H9 (cell line): Measurements from ENCODE around the gene CYP39A1. TPM values are rescaled to one million over a fixed set of nuclear protein-coding genes. Genes with fewer than 3 reads are reported as not detected.

ENCODE experiments used
- DNase-seq: peaks from one replicate; pipeline ENCODE4 v3.0.0-alpha.2; 2017
- H2AFZ ChIP-seq: one replicate; pipeline ENCODE4 v1.6.1; 2013; ENCODE audit warnings: mild to moderate bottlenecking, low read length, control low read depth, moderate library complexity
- H2AK5ac ChIP-seq: 2 replicates; pipeline ENCODE4 v1.6.1; 2013; ENCODE audit warnings: low read length, control low read depth, mixed read lengths; ENCODE audit not compliant: insufficient read length
- H2BK120ac ChIP-seq: one replicate; pipeline ENCODE4 v1.6.1; 2013; ENCODE audit warnings: low read depth, mild to moderate bottlenecking, low read length, control low read depth, inconsistent platforms; ENCODE audit not compliant: poor library complexity, severe bottlenecking
- H2BK12ac ChIP-seq: 2 replicates; pipeline ENCODE4 v1.6.1; 2013; ENCODE audit warnings: low read length, control low read depth, mixed read lengths, low read depth; ENCODE audit not compliant: insufficient read length
- H2BK15ac ChIP-seq: 2 replicates; pipeline ENCODE4 v1.6.1; 2013; ENCODE audit warnings: low read depth, low read length, control low read depth
- H2BK20ac ChIP-seq: one replicate; pipeline ENCODE4 v1.6.1; 2013; ENCODE audit warnings: low read depth, mild to moderate bottlenecking, low read length, control low read depth, inconsistent platforms; ENCODE audit not compliant: poor library complexity, severe bottlenecking
- H2BK5ac ChIP-seq: 2 replicates; pipeline ENCODE4 v1.6.1; 2013; ENCODE audit warnings: low read length, control low read depth, mixed read lengths; ENCODE audit not compliant: insufficient read length
- H3K14ac ChIP-seq: 2 replicates; pipeline ENCODE4 v1.6.1; 2013; ENCODE audit warnings: low read length, control low read depth; ENCODE audit not compliant: insufficient read depth
- H3K18ac ChIP-seq: 2 replicates; pipeline ENCODE4 v1.6.1; 2013; ENCODE audit warnings: low read depth, mild to moderate bottlenecking, mixed read lengths, low read length, control low read depth; ENCODE audit not compliant: insufficient read length
- H3K23ac ChIP-seq: 2 replicates; pipeline ENCODE4 v1.6.1; 2013; ENCODE audit warnings: low read length, control low read depth, mixed read lengths, low read depth; ENCODE audit not compliant: insufficient read length
- H3K23me2 ChIP-seq: 2 replicates; pipeline ENCODE4 v1.6.1; 2013; ENCODE audit warnings: low read depth, mild to moderate bottlenecking, mixed read lengths, low read length, control low read depth; ENCODE audit not compliant: insufficient read length, poor library complexity, severe bottlenecking
- H3K27ac ChIP-seq: 2 replicates; pipeline ENCODE4 v1.5.1; 2013; ENCODE audit warnings: low read length, control low read depth, mixed read lengths, low read depth; ENCODE audit not compliant: insufficient read length
- H3K27me3 ChIP-seq: 2 replicates; pipeline ENCODE4 v1.6.1; 2013; ENCODE audit warnings: low read length, control low read depth, inconsistent platforms; ENCODE audit not compliant: insufficient read depth
- H3K4ac ChIP-seq: 2 replicates; pipeline ENCODE4 v1.6.1; 2013; ENCODE audit warnings: low read depth, mild to moderate bottlenecking, control low read depth, inconsistent platforms, low read length, moderate library complexity
- H3K4me1 ChIP-seq: 2 replicates; pipeline ENCODE4 v1.6.1; 2013; ENCODE audit warnings: low read length, control low read depth, inconsistent platforms; ENCODE audit not compliant: insufficient read depth
- H3K4me2 ChIP-seq: 2 replicates; pipeline ENCODE4 v1.6.1; 2013; ENCODE audit warnings: low read length, control low read depth, mixed read lengths; ENCODE audit not compliant: insufficient read length, insufficient read depth
- H3K56ac ChIP-seq: 2 replicates; pipeline ENCODE4 v1.6.1; 2013; ENCODE audit warnings: low read depth, mild to moderate bottlenecking, mixed read lengths, low read length, control low read depth; ENCODE audit not compliant: insufficient read length
- H3K79me1 ChIP-seq: 2 replicates; pipeline ENCODE4 v1.6.1; 2013; ENCODE audit warnings: low read depth, mild to moderate bottlenecking, moderate library complexity, low read length, control low read depth, inconsistent platforms; ENCODE audit not compliant: insufficient read depth, poor library complexity, severe bottlenecking
- H3K79me2 ChIP-seq: 2 replicates; pipeline ENCODE4 v1.6.1; 2013; ENCODE audit warnings: low read length, control low read depth, inconsistent platforms; ENCODE audit not compliant: insufficient read depth
- H3K9ac ChIP-seq: 2 replicates; pipeline ENCODE4 v1.6.1; 2013; ENCODE audit warnings: low read length, control low read depth, mixed read lengths; ENCODE audit not compliant: insufficient read length; ENCODE audit errors: extremely low read depth
- H3K9me3 ChIP-seq: one replicate; pipeline ENCODE4 v1.6.1; 2013; ENCODE audit warnings: low read depth, low read length, inconsistent platforms; ENCODE audit not compliant: control insufficient read depth
- H3T11ph ChIP-seq: one replicate; pipeline ENCODE4 v1.6.1; 2013; ENCODE audit warnings: mild to moderate bottlenecking, low read length, control low read depth, inconsistent platforms
- H4K20me1 ChIP-seq: one replicate; pipeline ENCODE4 v1.6.1; 2013; ENCODE audit not compliant: control insufficient read depth, insufficient read length, insufficient read depth
- H4K5ac ChIP-seq: 2 replicates; pipeline ENCODE4 v1.6.1; 2013; ENCODE audit warnings: low read depth, mild to moderate bottlenecking, mixed read lengths, low read length, control low read depth; ENCODE audit not compliant: insufficient read length
- H4K8ac ChIP-seq: replicated peaks from 2 replicates; pipeline ENCODE4 v1.6.1; 2013; ENCODE audit warnings: low read length, control low read depth, mixed read lengths, low read depth; ENCODE audit not compliant: insufficient read length
- H4K91ac ChIP-seq: 2 replicates; pipeline ENCODE4 v1.6.1; 2013; ENCODE audit warnings: low read depth, mild to moderate bottlenecking, moderate library complexity, mixed read lengths, low read length, control low read depth; ENCODE audit not compliant: insufficient read length
- H3K27ac Mint-ChIP-seq, 3 experiments: 2 replicates in 2 of 3; 3 replicates in 1 of 3; pipeline ENCODE4 v1.8.0; 2020 to 2021; ENCODE audit warnings: mixed read lengths in 3 of 3, mild to moderate bottlenecking in 1 of 3, moderate library complexity in 1 of 3
- H3K27me3 Mint-ChIP-seq: 2 replicates; pipeline ENCODE4 v1.8.0; 2021; ENCODE audit warnings: low read depth, mild to moderate bottlenecking, moderate library complexity, mixed read lengths
- H3K36me3 Mint-ChIP-seq, 3 experiments: 2 replicates in 2 of 3; 3 replicates in 1 of 3; pipeline ENCODE4 v1.8.0; 2020 to 2021; ENCODE audit warnings: low read depth in 3 of 3, mixed read lengths in 3 of 3; ENCODE audit not compliant: insufficient read depth in 1 of 3
- H3K4me1 Mint-ChIP-seq, 2 experiments: 2 replicates each; pipeline ENCODE4 v1.8.0; 2020; ENCODE audit warnings: mixed read lengths in 2 of 2
- H3K4me3 Mint-ChIP-seq, 2 experiments: 2 replicates in 1 of 2; 3 replicates in 1 of 2; pipeline ENCODE4 v1.8.0; 2020 to 2021; ENCODE audit warnings: mild to moderate bottlenecking in 2 of 2, mixed read lengths in 2 of 2, moderate library complexity in 1 of 2
- H3K9me3 Mint-ChIP-seq, 2 experiments: 2 replicates in 1 of 2; 3 replicates in 1 of 2; pipeline ENCODE4 v1.8.0; 2020; ENCODE audit warnings: mild to moderate bottlenecking in 2 of 2, mixed read lengths in 2 of 2, moderate library complexity in 1 of 2
- WGBS: extraction: QIAGEN DNeasy Blood & Tissue Kit; methylation state at CpG from one replicate; pipeline ENCODE4 v1.1.7; 2013; ENCODE audit warnings: missing lambda C conversion rate, low lambda C conversion rate, mixed read lengths; ENCODE audit not compliant: insufficient read length; ENCODE audit errors: extremely low coverage; 5-methylcytosine and 5-hydroxymethylcytosine counted together
- total RNA-seq: library from RNA; stranded (reverse); gene quantifications from 2 replicates; pipeline ENCODE4 v1.2.1, GENCODE V29; 2021
- TF ChIP-seq, protein P1 (sequence below): fragments of 200-600 bp; sonication (generic); conservative IDR thresholded peaks from 3 replicates; pipeline ENCODE4 v1.8.0; 2021; ENCODE audit warnings: antibody characterized with exemption, mild to moderate bottlenecking

Gene CYP39A1
- total RNA-seq, 1 experiment from 2014 or later = 0.50 TPM

DNA sequence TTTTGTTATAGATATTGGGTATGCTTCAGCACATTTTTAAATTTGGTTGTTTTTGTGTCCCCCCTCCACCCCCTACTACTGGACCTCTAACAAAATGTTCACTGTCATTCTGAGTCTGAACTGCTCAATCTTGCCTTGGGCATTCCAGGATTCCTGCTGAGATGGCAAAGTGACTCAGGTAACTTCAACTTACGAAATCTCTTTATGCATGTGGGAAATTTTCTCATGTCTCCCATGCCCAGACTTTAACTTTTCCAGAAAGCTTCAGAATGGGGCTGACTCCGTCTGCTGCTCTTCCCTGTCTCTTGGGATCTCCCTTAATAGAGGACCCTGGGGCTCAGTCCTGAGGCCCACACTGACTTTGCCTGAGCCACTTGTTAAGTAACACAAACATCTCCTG, 14.0 kb downstream of the CYP39A1 start:
- H4K20me1 ChIP-seq = no peaks in the 10 kb centered on the region
- no peak overlapping the region for H2BK120ac ChIP-seq
- H2BK5ac ChIP-seq = no peak overlapping the region
- Mint-ChIP-seq H3K36me3 (peaks cover 0 to 2% (median 0%) of the 10 kb centered on the region in 3 experiments; a peak in 2 of 7 replicates), H3K27ac (no peak overlapping the region), H3K4me1 (peaks cover 8 to 9% of the 10 kb centered on the region in 2 experiments; a peak in 3 of 4 replicates), H3K4me3 (no peak overlapping the region; a peak in 1 of 5 replicates), H3K27me3 (no peaks in the 10 kb centered on the region), H3K9me3 (no peaks in the 10 kb centered on the region)
- no peaks in the 10 kb centered on the region for H3K27me3 ChIP-seq
- TF ChIP-seq, protein P1, sequence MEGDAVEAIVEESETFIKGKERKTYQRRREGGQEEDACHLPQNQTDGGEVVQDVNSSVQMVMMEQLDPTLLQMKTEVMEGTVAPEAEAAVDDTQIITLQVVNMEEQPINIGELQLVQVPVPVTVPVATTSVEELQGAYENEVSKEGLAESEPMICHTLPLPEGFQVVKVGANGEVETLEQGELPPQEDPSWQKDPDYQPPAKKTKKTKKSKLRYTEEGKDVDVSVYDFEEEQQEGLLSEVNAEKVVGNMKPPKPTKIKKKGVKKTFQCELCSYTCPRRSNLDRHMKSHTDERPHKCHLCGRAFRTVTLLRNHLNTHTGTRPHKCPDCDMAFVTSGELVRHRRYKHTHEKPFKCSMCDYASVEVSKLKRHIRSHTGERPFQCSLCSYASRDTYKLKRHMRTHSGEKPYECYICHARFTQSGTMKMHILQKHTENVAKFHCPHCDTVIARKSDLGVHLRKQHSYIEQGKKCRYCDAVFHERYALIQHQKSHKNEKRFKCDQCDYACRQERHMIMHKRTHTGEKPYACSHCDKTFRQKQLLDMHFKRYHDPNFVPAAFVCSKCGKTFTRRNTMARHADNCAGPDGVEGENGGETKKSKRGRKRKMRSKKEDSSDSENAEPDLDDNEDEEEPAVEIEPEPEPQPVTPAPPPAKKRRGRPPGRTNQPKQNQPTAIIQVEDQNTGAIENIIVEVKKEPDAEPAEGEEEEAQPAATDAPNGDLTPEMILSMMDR = no peak
- no peak overlapping the region for H4K8ac ChIP-seq
- H3K4ac ChIP-seq = no peak overlapping the region
- H4K5ac ChIP-seq = no peak overlapping the region
- H3K79me2 ChIP-seq = no peaks in the 10 kb centered on the region
- H3K9ac ChIP-seq = no peak overlapping the region
- no peak overlapping the region for H2AFZ ChIP-seq
- H3K18ac ChIP-seq = no peak overlapping the region
- DNase-seq = no peak
- H3K79me1 ChIP-seq = no peaks in the 10 kb centered on the region
- no peak overlapping the region for H2BK12ac ChIP-seq
- H3K14ac ChIP-seq = no peak overlapping the region
- no peak overlapping the region for H2BK20ac ChIP-seq
- H3K9me3 ChIP-seq = no peaks in the 10 kb centered on the region
- H2AK5ac ChIP-seq = no peak overlapping the region
- no peak overlapping the region for H3T11ph ChIP-seq
- H4K91ac ChIP-seq = no peak overlapping the region
- H3K23ac ChIP-seq = no peak overlapping the region
- WGBS = no CpG with 5 or more reads among the region's 2 CpGs
- H3K56ac ChIP-seq = no peak overlapping the region
- no peak overlapping the region for H3K27ac ChIP-seq
- H3K23me2 ChIP-seq = no peaks in the 10 kb centered on the region
- no peak overlapping the region for H3K4me2 ChIP-seq
- H3K4me1 ChIP-seq = no peaks in the 10 kb centered on the region
- no peak overlapping the region for H2BK15ac ChIP-seq
